PC-3 (cell line): ENCODE data around the gene SYNGR2.

ENCODE experiments used
- EZH2 ChIP-seq: fragments of 300-600 bp; sonication (generic); IDR thresholded peaks from one replicate; pipeline ENCODE4 v1.6.1; 2017; ENCODE audit warnings: antibody characterized with exemption, mild to moderate bottlenecking, low read length; ENCODE audit not compliant: unreplicated experiment
- EZH2phosphoT487 ChIP-seq: fragments of 300-600 bp; sonication (generic); IDR thresholded peaks from 2 replicates; pipeline ENCODE4 v1.6.1; 2018; ENCODE audit warnings: mild to moderate bottlenecking, antibody characterized with exemption, low read length, borderline replicate concordance
- TF ChIP-seq, protein P1 (sequence below): fragments of 300-600 bp; sonication (generic); conservative IDR thresholded peaks from 2 replicates; pipeline ENCODE4 v1.5.1; 2017; ENCODE audit warnings: antibody characterized with exemption, low read depth, mild to moderate bottlenecking, low read length

- TF ChIP-seq, protein P1, sequence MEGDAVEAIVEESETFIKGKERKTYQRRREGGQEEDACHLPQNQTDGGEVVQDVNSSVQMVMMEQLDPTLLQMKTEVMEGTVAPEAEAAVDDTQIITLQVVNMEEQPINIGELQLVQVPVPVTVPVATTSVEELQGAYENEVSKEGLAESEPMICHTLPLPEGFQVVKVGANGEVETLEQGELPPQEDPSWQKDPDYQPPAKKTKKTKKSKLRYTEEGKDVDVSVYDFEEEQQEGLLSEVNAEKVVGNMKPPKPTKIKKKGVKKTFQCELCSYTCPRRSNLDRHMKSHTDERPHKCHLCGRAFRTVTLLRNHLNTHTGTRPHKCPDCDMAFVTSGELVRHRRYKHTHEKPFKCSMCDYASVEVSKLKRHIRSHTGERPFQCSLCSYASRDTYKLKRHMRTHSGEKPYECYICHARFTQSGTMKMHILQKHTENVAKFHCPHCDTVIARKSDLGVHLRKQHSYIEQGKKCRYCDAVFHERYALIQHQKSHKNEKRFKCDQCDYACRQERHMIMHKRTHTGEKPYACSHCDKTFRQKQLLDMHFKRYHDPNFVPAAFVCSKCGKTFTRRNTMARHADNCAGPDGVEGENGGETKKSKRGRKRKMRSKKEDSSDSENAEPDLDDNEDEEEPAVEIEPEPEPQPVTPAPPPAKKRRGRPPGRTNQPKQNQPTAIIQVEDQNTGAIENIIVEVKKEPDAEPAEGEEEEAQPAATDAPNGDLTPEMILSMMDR, result no peak
- no peak for TF ChIP-seq EZH2
- no peak for TF ChIP-seq EZH2phosphoT487
Observed at GRCh38 chr17:78129351-78130089, 38.9 kb upstream of the SYNGR2 start.
